Colonic mucosa (tissue), 4 donors: ENCODE measurements around the gene TDP1. TPM values are rescaled to one million over a fixed set of nuclear protein-coding genes. Genes with fewer than 3 reads are reported as not detected.

Experiments
- DNase-seq: peaks from one replicate; pipeline ENCODE4 v3.0.0-alpha.2; 2020
- H3K27ac ChIP-seq: fragments of 200-600 bp; one replicate; pipeline ENCODE4 v1.8.0; 2021
- H3K27me3 ChIP-seq: fragments of 200-600 bp; one replicate; pipeline ENCODE4 v1.8.0; 2021
- H3K36me3 ChIP-seq: fragments of 200-600 bp; one replicate; pipeline ENCODE4 v1.8.0; 2021
- H3K4me1 ChIP-seq: fragments of 200-600 bp; one replicate; pipeline ENCODE4 v1.8.0; 2021; ENCODE audit warnings: mild to moderate bottlenecking
- H3K4me3 ChIP-seq: fragments of 200-600 bp; one replicate; pipeline ENCODE4 v1.8.0; 2021
- H3K9ac ChIP-seq, 2 donors: one replicate each; pipeline ENCODE4 v1.7.0; 2013; ENCODE audit warnings: control low read depth in 2 of 2, low read depth in 2 of 2, low read length in 2 of 2
- H3K9me3 ChIP-seq: fragments of 200-600 bp; one replicate; pipeline ENCODE4 v1.8.0; 2021
- intact Hi-C: fragments of 100-400 bp; cut with DNase I; formaldehyde crosslinking; loops from one replicate; pipeline ENCODE4 v1.14.1; 2022
- total RNA-seq, 2 donors: library from RNA; stranded (reverse); fragmentation: NEBNext Ultra II Directional in 1 of 2; extraction: Animal tissue kit (Norgen Biotek cat#: 25700) in 1 of 2; gene quantifications; one replicate each; pipeline ENCODE4 v1.2.1, GENCODE V29; 2021
- TF ChIP-seq, protein P1 (sequence below): fragments of 200-600 bp; IDR thresholded peaks from one replicate; pipeline ENCODE4 v1.8.0; 2022; ENCODE audit warnings: antibody characterized with exemption, mild to moderate bottlenecking
- donor health status: healthy.
- donor health status: DM: no; HTN: no; CAD: no.
- donor health status: DM: no; HTN: no; CAD: no.

TDP1 gene
- total RNA-seq, 2 donors from 2014 or later = 20.0 to 33.3 TPM

DNA sequence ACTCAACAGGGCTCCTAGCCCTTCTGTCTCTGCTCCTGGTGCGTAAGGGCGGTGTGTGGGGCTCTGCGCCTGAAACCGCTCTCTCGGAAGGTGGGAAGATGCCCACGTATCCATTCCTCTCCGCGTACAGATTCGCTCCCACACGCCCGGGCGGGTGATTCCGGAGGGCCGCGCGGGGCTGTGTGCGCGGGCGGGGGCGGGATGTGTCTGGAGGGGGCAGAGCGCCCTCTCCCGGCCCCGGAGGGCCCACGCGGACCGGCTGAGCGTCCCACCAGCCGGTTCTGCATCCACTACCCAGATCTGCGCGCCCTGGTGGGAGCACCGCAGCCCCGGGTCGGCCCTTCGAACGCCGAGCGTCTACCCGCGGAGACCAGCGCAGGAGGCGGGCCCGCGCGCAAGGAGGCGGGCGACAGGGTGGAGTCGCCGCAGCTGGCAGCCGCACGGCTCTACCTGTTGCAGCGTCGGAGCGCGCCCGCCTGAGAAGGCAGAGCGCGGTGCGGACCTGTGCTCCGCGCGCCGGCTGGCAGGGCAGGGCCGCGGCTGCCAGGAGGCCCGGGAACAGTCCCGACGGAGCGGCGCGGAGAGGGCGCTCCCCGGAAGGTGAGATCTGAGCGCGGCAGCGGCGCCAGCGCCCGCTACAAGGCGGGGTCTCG is 104.7 kb downstream of the TDP1 start:
- Histone ChIP-seq H3K27ac (no peak overlapping the region), H3K4me1 (peaks cover 19% of the 10 kb centered on the region)
- peak; percentile 42 for DNase-seq

DNA sequence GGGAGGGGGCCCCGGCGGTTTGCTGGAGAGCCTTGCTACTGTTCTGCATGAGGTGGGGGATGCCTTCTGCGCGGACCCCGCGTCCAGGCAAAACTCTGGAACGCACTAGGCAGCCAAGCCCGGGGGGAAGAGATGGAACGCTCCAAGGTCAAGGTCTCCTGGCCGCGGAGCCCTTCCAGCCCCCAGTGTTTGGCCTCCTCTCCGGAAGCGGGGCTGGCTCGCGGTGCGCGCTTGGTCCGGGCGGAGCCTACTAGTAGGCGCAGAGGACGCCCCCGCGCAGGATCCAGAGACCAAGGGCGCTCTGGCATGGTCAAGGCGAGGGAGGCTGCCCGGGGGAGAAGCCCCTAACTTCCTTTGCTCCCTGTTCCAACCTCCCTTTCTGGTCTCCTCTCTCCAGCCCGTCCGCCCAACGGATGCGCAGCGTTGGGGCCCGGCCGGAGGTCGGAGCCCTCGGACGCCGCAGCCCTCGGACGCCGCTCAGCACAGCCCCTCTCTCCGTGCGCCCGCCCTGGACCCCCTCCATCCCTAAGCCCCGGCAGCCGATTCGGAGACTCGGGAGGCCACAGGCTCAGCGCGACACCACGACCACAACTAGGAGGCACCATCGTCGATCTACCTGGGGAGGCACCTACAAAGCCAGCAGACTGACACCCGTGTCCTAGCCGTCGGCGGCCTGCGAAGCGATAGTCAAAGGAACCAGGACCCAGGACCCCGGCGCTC is 105.4 kb downstream of the TDP1 start:
- Histone ChIP-seq H3K4me1 (peaks cover 19% of the 10 kb centered on the region), H3K27ac (no peak overlapping the region), H3K9ac (no peak overlapping the region), H3K27me3 (peaks cover 48% of the 10 kb centered on the region), H3K36me3 (no peaks in the 10 kb centered on the region), H3K4me3 (peak overlapping the region; percentile 44), H3K9me3 (no peaks in the 10 kb centered on the region)
- TF ChIP-seq, protein P1, sequence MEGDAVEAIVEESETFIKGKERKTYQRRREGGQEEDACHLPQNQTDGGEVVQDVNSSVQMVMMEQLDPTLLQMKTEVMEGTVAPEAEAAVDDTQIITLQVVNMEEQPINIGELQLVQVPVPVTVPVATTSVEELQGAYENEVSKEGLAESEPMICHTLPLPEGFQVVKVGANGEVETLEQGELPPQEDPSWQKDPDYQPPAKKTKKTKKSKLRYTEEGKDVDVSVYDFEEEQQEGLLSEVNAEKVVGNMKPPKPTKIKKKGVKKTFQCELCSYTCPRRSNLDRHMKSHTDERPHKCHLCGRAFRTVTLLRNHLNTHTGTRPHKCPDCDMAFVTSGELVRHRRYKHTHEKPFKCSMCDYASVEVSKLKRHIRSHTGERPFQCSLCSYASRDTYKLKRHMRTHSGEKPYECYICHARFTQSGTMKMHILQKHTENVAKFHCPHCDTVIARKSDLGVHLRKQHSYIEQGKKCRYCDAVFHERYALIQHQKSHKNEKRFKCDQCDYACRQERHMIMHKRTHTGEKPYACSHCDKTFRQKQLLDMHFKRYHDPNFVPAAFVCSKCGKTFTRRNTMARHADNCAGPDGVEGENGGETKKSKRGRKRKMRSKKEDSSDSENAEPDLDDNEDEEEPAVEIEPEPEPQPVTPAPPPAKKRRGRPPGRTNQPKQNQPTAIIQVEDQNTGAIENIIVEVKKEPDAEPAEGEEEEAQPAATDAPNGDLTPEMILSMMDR = no peak
- no peak for DNase-seq
- intact Hi-C loops = no loop called here

More for the DNA sequence above, 104.7 kb downstream of the TDP1 start:
- Histone ChIP-seq H3K9ac (no peak overlapping the region), H3K27me3 (peaks cover 45% of the 10 kb centered on the region), H3K36me3 (no peaks in the 10 kb centered on the region), H3K9me3 (no peaks in the 10 kb centered on the region), H3K4me3 (peak overlapping the region; percentile 44)
- intact Hi-C loops = no loop called here
- TF ChIP-seq, protein P1 = peak; percentile 28

GRCh38 chr14:90061685-90062126 is 106.0 kb downstream of the TDP1 start, which contains the start of gene KCNK13:
KCNK13 (plus strand) TSS chr14:90061994; CDS start chr14:90062206, 212 bp downstream.
- peak; percentile 19 for DNase-seq
- Histone ChIP-seq H3K4me3 (peak within 1 kb of the TSS; percentile 44), H3K9ac (no peak within 1 kb of the TSS), H3K4me1 (peaks cover 19% of the 10 kb centered on the region), H3K9me3 (no peaks in the 10 kb centered on the region), H3K36me3 (no peaks in the 10 kb centered on the region), H3K27me3 (peaks cover 48% of the 10 kb centered on the region), H3K27ac (no peak within 1 kb of the TSS)
- TF ChIP-seq, protein P1 = no peak
- intact Hi-C loops = no loop called here

DNA sequence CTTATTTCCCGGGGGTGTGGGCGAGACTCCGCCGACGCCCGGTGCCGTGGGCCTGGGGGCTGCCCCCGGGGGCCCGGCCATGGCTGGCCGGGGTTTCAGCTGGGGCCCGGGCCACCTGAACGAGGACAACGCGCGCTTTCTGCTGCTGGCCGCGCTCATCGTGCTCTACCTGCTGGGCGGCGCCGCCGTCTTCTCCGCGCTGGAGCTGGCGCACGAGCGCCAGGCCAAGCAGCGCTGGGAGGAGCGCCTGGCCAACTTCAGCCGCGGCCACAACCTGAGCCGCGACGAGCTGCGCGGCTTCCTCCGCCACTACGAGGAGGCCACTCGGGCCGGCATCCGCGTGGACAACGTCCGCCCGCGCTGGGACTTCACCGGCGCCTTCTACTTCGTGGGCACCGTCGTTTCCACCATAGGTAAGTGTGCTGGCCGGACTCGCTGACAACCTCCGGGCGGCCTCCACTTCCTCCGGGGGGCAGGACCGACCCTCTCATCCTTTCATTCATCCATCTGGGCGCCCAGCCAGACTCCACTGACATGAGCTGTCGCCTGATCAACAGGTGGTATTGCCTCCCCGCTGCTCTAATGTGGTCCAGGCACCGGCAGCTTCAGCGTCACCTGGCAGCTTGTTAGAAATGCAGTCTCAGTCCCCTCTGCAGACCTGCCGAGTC is 106.5 kb downstream of the TDP1 start:
- peak; percentile 23 for DNase-seq
- no peak overlapping the region for H3K27ac ChIP-seq
- peaks cover 48% of the 10 kb centered on the region for H3K27me3 ChIP-seq
- H3K4me1 ChIP-seq = peaks cover 19% of the 10 kb centered on the region
- intact Hi-C loops = no loop called here
- peak overlapping the region; percentile 44 for H3K4me3 ChIP-seq
- H3K36me3 ChIP-seq = no peaks in the 10 kb centered on the region
- TF ChIP-seq, protein P1 = no peak
- no peak overlapping the region for H3K9ac ChIP-seq
- H3K9me3 ChIP-seq = no peaks in the 10 kb centered on the region

DNA sequence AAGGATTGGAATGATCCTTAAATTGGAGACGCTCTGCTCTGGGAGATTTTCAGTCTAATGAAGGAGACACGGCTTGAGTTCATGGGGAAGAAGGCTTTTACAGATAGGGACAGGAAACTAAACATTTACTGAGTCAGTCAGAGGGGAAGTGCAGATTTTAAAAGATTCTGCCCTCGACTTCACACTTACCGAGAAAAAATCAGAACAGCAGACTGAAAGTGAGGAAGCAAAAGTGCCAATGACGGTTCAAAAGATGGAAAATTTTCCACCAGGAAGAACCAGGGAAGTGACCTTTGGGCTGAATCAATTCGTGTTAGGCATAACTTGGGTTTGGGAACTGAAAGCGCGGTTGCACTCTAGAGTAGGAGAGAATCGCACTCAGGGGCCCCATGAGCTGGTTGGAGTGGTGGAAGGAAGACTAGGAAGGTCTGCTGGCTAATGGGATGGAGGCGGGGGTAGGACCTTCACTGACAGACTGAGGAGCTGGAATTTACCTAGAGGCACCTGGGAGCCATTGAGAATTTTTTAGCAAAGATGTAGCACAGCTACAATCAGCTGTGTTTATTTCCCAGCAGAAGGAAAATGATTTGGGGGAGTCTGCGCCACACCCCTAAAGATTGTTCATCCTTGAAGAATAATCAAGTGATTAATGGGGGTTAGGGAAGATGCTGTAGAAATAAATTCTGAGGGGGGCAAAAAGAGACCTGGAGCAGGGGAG is 107.3 kb downstream of the TDP1 start:
- Histone ChIP-seq H3K4me1 (peaks cover 19% of the 10 kb centered on the region), H3K27ac (no peak overlapping the region), H3K27me3 (peaks cover 48% of the 10 kb centered on the region), H3K36me3 (no peaks in the 10 kb centered on the region), H3K9ac (no peak overlapping the region), H3K4me3 (peak overlapping the region; percentile 44), H3K9me3 (no peaks in the 10 kb centered on the region)
- intact Hi-C loops = no loop called here
- no peak for DNase-seq
- TF ChIP-seq, protein P1 = no peak
